DMS53 (cell line): ENCODE data around the gene ATP8A1.

Source experiments
- DNase-seq: peaks from one replicate; lab custom pipeline; 2025; lab: John Stamatoyannopoulos, UW

The ATP8A1 gene

DNA sequence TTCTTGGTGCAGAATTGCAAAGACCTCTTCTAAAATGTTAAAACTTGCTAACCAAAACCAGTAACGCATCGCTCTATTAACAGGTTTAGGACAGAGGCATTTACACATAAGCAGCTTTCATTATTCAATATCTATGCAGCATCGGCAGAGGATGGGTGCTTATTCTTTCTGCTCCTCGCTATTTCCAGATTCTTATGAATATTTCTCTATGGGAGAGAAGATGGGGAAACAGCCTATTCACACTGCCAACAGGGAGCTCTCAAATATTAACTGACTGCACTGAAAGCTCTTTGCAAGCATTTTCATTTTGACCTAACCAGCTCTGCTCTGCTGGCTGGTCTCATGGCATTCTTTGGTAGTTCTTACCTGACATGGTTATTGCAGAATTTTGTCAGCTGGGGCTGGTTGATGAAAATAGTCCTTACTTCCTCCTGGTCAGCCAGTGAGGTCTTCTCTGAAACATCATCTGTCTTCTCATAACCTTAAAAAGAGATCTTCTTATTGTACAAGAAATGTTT lies 30.2 kb downstream of the ATP8A1 start:
- DNase-seq = no peak

DNA sequence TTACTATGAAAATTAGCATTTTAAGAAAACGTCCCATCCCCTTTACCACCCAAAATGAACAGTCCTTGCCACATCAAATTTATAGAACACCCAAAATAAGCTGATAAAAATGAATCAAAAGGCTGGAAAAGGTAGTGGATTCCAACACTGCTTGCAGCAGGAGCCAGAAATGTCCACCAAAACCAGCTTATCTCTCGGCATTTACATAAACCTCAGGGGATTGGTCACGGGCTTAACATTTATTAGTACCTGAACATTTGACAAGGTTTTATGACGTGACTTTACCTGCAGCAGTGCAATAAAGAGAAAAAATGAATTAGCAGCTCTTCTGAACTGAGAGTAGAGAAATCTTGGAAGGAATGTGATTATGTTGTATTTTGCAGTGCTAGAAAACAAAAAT lies 31.6 kb downstream of the ATP8A1 start:
- no peak for DNase-seq

DNA sequence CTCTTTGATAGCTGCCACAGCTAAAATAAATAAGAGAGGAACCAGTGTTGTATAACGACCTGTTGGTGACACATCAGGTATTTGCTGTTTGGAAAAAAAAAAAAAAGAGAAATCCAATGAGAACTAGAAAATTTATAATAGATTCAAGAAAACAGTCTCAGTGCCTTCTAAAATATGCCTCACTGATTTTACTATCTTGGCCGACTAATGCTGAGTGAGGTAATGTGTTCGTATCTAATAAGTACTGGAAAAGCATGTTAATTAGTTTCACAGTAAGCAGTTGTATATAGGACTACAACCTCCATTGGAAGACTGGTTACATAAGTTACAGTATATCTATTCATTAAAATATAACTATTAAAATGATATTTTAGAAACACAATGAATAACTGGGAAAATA lies 32.4 kb downstream of the ATP8A1 start:
- DNase-seq = no peak

DNA sequence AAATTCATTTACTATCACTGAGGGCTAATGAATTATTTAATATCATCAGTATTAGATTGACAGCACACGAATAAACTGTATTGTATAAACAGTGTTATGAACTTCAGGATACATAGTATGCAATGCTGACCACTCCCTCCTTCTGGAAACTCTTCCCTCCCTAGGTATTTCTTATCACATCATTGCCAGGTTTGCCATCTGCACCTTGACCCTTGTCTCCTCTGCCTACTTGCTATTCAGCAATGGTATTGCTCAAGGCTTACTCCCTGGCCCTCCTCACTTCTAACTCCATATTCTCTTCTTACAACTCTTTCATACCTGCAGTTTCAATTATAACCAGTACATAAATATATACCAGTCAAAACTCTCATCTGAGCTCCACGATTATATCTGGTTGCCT lies 38.9 kb downstream of the ATP8A1 start:
- DNase-seq = no peak

DNA sequence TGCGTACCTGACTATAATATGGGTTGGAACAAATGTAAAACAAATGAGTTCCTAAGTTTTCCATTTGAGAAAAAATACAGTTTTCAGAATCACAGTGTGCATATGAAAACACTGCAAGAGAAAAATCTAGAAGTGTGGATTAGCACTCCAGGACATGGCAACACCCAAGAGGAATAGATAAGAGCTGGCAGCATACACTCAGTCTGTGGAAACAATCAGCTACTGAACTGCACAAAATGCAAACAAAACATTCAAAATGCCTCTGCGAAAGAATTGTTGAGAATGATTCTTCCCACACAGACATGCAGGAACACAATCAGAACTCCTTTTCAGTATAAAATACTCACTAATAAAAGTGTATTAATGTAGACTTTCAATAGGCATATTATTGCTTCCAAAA lies 39.9 kb downstream of the ATP8A1 start:
- no peak for DNase-seq

DNA sequence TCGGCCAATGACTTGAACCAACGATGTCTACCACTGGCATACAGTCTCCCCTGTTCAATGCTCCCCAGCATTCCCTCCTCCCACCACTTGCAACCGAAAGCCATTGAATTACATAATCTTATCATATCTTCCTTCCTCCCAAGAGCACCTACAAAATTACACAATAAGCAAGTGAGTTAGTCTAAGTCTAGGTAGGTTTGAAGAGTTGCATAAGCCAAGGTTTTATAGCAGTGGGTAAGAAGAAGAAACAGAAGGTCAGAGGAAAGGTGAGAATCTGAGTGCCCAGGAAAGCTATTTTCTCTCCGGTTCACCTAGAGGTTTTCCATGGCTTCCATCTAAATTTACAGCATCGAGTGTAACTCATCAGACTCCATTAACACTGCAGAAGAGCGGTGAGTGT lies 40.3 kb downstream of the ATP8A1 start:
- no peak for DNase-seq

DNA sequence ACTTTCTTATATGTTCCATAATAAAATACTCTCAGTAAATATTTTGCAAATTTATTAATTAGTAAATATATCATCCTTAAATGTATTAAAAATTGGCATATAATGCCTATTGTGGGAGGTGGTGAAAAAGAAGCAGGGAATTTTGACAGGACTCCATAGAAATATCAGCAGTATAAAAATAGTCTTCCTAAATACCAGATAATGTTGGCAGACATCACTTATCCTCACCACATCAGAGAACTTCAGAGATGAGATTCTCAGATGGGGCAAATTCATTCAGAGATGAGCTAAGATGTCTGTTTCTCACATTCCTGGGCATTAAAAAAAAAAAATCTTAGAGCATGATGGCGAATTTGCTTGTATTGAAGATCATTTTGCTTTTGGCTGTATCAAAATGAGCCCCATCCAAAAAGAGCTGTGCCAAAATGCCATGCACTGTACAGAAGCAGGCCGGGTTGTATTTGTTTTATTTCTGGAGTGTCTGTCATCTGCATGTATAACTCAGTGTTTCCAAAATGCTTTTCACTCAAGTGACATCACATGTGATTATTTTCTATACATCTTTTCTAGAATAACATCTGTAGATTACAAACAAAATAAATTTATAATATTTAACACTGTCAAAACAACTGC lies 41.7 kb downstream of the ATP8A1 start:
- no peak for DNase-seq

DNA sequence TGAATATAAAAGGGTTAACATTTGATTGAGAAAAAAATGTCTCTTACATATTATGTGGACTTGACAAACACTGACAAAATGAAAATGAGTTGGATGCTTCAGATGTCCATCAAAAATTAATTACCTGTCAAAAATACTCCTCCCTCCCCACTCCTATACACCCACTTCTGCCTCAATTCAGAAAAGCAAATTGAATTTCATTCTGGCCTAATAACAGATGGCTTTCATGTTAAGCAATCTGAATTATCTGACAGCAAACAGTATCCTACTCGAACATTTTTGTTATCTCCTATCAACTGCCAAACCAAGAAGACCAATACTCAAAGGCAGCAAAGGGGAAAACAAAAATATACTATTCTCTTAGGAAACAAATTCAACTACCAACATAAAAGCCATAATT lies 44.0 kb downstream of the ATP8A1 start:
- DNase-seq = no peak

DNA sequence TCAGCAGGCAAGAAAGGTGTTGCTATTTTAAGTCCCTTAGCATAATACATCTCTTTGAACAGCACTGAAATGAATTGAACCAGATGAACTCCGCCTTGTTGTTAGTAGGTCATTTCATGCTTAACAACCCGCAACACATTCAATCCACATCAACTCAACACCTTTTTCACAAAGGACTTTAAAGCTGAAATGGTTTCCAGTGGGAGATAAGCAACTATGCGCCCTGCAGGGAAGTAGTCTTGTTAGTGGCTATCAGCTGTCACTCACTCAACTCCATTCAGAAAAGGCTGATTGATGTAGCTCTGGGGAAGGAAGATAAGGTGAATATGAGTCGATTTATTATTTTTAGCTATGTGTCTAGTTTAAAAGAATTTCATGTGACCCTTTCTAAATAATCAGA lies 46.0 kb downstream of the ATP8A1 start:
- no peak for DNase-seq

DNA sequence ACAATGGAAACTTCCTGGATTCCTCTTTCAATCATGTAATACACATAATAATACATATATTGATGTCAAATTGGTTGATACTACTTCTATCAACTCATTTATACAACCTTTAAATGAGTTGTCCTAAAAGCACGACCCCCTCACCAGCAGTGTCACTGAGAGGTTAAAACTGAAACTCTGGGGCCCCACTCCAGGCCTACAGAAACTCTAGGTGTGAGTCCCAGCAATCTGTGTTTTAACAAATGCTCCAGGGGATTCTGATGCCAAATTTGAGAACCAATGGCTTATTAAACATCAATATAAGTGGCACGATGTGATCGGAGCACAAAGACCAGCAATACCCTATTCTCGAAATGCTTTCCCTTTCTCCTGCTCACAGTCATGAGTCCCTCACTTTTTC lies 47.9 kb downstream of the ATP8A1 start:
- DNase-seq = no peak

DNA sequence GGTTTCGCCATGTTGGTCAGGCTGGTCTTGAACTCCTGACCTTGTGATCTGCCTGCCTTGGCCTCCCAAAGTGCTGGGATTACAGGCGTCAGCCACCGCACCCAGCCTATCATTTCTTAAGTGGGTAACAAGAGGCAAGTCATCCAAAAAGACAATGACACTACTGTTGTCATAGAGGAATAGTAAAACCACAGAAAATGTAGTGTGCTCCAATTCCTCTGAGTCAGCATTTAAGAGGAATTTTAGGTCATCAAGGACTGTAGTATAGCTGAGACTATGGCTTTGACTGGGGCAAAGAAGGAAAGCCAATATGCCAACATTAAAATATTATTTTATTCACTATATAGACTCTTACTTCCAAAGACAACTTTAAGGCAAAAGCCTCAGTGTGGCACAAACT lies 48.4 kb downstream of the ATP8A1 start:
- DNase-seq = no peak

DNA sequence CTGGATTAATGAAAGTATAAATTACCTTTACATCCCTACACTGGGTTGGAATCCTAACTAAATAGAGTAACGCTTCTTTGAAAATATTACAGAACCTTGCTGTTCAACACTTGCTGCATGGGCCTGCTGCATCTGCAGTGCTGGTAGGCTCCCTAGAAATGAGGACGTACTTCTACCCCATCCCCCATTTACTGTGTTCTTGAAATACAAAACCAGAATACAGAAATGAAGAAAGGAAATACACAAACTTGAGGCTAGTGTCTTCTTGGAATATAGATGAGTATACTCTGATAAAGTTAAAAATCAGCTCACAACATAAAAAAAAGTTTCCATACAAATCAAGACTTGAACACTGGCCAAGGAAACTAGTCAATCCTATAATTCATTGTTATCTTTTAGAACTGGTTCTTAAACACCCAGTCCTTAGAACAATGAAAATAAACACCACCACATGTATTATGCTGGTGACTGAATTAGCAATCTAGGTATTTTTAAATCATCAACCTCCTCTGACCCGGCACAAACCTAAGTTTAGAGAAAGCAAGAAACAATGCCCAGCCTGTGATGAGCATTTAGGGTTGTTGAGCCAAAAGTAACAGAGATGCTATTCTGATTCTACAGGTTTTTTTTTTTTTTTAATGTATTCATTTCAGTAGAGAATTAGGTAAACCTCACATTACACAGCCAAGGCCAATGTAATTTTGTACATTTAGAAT lies 49.7 kb downstream of the ATP8A1 start:
- DNase-seq = no peak

DNA sequence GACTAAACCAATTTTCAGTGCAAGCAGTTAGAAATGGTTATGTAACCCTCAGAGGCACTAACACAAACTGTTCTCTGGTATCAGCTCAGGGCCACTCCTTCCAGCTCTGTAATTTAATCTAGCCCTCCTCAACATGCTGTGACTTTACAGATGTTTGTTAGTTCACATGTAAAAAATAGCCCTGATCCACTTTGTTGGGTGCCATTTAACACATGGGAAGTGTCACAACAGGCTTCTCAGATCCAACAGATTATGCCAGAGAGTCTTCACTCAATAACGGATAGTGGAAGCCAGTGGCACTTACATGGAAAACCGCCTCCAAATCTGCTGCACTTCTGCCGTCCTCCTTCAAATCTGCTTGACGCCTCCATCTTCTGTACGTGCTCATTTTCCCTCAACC lies 51.6 kb downstream of the ATP8A1 start:
- no peak for DNase-seq

DNA sequence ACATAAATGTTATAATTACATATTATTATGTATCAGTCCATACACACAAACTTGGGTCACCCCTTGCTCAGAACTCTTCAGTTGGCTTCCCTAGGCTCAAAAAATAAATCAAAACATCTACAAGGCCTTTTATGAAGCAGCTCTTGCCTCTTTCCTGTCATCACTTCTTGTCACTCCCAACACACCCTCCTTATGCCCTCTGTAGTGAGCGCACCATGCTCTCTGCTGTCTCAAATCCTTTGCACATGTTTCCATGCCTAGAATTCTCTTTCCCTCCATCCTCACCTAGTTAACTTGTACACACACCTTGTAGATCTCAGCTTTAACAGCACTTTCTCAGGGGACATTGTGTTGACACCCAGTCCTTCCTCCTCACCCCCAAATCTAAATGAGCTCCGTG lies 53.0 kb downstream of the ATP8A1 start:
- no peak for DNase-seq

DNA sequence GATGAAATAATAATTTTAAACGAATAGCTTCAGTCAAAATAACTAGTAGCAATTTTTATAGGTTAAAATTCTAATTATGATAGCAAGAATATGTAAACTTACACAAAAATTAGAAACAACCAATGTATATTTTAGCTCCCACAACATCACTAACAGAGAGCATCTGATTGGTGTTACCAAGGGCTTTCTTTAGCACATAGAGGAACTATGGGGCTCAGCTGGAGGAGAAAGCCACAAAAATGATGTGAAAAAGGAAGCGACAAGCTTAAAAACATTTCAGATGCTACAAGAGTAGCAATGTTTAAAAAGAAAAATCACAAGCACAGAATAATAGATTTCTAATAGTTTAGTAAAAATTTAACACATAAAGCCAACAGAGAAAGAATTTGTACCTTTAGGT lies 56.3 kb downstream of the ATP8A1 start:
- no peak for DNase-seq

DNA sequence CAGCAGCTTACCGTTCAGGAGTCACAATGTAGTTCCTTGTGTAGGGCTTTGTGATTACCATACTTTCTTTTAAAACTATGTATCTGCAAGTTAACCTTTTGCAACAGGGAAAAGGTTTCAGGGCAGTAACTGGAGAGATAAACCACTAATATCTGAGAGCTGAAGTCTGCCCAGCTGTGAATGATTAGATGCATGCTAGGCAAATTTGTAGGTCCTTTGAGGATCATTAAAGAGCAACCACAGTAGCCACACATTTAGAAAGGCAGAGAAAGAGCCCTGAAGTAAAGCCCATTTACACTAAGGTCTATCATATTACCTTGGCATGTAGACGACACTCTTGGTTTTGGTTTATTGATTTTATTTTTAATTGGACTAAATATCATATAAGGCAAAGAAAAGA lies 60.0 kb downstream of the ATP8A1 start:
- DNase-seq = no peak

DNA sequence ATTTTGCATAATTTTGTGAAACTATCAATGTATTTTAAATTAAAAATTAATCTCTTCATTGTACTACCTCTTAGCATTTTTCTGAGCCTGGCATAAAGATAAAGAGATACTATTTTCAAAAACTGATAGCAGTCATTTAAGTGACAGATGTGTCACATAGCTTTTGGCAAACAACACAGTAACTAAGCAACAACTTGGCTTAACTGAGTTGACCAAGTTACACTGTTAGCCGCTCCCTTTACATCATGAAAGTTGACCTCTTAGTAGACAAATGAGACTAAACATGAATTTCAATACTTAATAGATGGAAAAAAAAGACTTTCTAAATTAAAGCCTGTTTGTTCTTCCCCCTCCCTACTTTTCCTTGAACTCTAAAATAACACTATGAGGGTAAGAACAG lies 62.0 kb downstream of the ATP8A1 start:
- peak; percentile 18 for DNase-seq

DNA sequence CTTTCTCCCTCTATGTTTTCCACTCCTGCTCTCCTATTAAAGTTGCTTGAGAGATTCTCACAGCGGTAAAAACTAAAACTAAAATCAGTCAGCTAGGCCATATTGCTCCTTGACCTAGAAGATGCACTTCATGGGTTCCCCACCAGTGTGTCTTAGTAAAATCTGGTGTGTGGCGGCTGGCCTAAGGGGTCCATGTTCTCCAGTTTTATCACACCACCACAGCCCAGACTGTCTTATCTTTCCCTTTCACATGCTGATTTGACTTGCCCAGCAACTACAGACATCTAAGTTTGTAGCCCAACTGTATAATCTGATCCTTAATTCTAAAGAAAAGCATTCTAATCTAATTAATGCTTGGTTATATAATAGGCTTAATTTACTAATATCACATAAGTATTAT lies 68.0 kb downstream of the ATP8A1 start:
- DNase-seq = no peak

DNA sequence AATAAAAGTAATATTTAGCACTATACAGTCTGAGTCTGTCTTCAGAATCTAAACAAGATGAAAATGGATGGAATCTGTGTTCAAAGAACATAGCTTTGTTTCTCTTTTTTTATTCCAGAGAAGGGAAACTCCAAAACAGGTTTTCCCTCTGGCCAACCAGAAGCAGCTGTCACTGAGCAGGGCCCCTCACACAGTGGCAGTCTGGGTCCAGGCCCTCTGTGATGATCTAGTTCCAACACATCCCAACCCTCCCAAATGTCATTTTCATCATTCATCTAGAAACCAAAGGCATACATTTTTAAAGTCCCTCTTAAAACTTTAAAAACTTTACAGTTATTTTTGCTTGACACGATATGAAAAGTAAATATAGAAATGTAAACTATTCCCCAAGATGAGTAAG lies 70.1 kb downstream of the ATP8A1 start:
- no peak for DNase-seq

DNA sequence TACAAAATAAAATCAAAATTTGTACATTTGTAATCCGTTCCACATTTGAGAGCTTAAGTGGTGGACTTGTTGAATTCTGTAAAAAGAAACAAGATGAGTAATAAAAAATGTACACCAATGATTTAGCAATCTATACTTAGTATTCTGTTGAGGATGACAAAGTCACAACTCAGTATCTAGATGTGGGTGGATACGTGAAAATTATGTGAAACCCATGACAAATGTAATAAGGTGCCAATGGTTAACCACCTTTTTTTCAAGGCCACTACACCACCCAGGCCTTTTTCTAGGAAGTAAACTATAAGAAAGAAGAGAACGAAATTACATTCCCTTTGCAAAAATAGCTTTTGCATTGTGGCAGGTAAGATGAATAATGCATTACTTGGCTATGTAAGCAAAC lies 77.0 kb downstream of the ATP8A1 start:
- DNase-seq = no peak

DNA sequence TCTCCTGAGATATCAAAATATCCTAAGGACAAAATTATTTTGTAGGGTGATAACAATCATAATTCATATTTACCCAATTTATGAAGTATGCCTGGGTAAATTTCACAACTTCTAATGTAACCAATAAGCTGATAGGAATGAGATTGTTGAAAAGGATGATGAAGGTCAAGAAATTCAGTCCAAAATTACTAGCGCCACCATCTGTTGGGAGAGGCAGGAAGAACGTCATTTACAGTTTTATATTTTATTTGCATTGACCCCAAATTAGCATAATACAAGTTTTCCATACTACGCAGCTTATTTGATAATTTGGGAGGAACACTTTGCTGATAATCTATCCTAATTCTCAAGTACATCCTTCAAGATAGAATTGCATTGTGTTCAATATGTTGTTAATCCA lies 78.7 kb downstream of the ATP8A1 start:
- DNase-seq = no peak

DNA sequence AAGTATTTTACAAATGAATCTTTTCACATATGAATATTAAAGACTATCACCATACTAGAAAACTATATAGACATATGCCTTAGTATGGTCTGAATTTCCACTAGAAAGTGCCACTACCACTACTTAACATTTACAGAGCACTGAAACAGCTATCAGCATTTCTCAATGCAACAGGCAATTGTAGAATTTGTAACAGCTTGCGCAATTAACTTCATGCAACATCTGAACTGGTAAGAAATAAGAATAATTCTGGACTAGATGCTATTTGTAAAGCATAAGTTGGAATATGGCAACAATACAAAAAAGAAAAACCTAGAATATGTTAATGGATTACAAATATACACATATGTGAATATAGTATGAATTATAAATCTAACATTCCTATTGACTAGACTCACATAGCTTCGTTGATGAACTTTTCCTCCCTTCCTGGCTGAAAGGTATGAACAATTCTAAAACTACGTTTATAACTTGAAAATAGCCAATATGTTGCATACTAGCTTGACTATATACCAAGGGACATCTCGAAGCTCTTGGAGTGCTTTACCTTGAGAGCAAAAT lies 82.0 kb downstream of the ATP8A1 start:
- no peak for DNase-seq

DNA sequence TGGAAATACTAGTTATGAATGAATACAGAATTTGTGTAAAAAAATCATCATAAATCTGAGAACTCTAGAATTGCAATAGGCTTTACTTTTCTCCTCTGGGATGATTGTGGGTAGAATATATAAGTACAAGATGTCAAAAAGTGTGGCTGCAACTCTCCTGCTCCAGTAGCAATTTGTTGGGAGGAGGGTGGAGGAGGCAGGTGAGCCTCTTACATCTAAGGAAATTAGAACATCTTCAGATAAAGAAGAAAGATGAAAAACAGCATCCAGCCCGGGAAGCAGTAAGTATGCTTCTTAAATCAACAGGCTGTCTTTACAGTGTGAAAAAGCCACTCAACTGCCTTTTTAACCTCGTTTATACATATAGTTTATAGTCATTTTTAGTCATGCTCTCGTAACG lies 83.7 kb downstream of the ATP8A1 start:
- no peak for DNase-seq

DNA sequence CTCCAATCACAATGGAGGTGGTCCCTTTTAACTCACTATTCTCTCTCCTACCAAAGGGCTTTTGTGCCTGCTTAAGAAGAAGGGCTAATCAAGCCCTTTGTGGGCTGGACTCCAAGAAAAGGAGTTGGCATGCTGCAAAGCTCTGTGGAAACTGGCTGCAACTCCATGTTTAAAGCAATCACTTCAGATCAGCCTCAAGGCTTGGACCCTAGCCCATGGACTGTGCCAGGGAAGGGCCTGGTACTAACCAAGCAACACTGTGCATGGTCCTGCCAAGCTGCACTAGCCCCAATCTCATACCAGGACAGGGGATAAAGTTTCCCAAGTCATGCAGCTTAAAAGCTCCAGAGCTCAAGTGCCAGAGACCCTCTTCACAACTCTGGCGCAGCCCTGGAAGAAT lies 86.7 kb downstream of the ATP8A1 start:
- no peak for DNase-seq
